Measurements from ENCODE around the gene CNTN6.

The CNTN6 gene

DNA sequence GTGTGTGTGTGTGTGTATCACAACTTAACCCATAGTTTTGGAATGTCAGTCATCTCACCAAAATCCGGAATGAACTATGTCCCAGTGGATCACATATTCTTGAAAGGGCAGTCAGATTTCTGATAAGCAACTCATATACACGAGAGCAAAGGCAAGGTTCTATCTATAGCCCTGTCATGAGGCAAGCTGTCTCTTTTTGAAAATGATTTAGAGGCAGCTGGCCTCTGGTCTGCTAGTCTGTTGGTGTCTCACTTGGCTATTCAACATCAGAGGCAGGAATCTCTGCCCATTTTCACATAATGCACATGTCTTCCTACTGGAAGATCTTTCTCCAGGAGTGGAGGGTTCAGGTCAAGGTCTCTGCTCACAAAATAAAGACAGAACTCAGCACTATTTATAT, 79.8 kb downstream of the CNTN6 start:
- DNase-seq (ENCODE audit: low read depth), result no peak

GRCh38 chr3:1179146-1179545, 86.3 kb downstream of the CNTN6 start:
- no peak for DNase-seq (ENCODE audit: low read depth)

DNA sequence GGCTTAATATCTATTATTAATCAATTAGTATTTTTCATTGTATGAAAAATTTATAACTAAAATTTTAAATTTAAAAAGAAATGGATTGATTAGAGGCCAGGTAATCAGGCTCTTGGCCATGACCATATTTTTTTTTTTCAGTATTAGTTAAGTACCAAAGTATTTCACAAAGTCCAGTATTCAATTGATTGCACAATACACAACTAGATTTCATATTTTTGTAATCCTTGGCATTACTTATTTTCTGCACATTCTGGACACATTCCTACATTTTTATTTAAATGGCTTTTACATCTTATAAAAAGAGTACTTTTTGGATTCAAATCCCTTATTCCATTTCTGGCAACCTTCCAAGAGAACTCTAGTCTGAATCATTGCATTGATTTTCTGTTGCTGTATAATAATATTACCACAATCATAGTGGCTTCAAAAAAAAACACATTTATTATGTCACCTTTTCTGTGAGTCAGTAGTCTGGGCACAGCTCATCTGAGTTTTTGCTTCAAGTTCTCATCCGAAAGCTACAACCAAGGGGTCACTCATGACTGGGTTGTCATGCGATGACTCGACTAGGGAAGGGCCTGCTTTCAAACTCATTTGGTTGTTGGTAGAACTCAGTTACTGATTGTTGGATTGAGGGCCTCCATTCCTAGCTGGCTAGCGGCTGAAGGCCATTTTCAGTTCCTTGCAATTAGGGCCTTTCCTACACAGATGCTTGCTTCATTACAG, 90.7 kb downstream of the CNTN6 start:
- DNase-seq (ENCODE audit: low read depth), result no peak

GRCh38 chr3:1190569-1190968, 97.7 kb downstream of the CNTN6 start:
- no peak for DNase-seq (ENCODE audit: low read depth)

DNA sequence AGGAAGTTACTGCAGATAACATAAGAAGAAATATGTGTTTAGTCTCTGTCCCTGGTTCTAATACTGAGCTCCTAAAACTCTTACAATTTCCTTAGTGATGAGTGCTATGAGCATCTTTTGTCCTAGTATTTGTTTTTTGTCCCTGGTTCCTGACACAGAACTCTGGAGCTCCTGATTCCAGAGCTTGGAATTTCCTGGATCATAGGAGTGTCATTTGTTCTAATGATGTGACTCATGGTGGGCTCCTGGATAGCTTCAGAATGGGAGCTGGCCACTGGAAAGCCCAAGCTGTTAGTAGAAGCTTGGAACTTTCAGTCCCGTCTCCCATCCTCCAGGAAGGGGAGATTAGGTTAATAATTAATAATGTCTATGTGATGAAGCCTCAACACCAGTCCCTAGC, 98.2 kb downstream of the CNTN6 start:
- no peak for DNase-seq (ENCODE audit: low read depth)

DNA sequence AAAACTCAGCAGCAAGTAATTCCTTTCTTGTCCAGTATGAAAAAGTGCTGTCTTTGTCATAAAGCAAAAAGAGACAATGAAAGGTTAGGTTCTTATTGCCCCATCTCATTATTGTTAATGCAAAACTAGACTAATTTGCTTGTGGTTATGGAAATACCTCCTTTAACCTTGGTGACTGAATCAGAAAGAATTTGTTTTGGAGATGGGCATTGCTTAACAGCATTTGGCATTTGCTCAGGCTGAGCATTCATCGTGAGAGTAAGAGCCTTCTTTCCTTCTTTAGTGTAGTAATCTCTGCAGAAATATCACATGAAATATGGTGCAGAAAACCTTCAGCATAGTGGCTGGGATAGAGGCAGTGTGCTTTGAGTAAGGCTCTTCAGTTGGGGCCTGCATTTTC, 103.1 kb downstream of the CNTN6 start:
- DNase-seq (ENCODE audit: low read depth), result no peak

- DNase-seq (ENCODE audit: low read depth), result no peak
Measured at GRCh38 chr3:1197051-1197450, 104.2 kb downstream of the CNTN6 start.

DNA sequence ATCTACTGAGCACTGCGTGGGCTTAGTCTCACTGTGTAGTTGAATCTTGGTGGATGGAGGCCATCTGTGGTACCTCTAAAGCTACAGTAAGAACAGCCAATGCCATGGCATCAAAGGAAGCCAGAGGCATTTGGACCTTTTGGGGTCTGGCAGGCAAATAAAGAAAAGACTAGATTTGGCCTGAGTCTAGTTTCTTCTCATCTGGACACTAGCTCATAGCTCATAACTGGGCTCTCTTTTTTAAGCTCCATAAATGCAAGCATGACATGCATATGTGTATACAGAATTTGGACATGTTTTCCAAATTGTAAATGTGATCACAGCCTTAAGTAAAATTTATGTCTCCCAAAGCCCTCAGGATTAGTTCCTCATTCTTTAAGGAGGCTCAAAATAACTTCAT, 107.5 kb downstream of the CNTN6 start:
- no peak for DNase-seq (ENCODE audit: low read depth)

GRCh38 chr3:1207904-1208303, 115.1 kb downstream of the CNTN6 start:
- DNase-seq (ENCODE audit: low read depth), result no peak

DNA sequence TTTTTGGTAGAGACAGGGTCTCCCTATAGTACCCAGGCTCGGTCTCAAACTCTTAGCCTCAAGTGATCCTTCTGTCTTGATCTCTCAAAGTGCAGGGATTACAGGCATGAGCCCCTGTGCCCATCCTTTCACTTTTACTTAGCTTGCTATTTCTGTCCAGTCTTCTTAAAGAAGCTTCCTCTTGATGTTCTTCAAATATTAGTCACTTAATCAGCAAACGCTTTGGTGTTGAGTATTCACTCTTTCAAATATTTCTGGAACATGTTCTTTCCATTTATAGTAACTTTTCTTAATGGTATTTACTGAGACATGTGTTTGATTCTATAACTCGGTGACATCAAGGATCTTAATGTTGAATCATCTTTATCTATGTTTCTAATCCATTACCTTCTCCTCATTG, 122.1 kb downstream of the CNTN6 start:
- no peak for DNase-seq (ENCODE audit: low read depth)

DNA sequence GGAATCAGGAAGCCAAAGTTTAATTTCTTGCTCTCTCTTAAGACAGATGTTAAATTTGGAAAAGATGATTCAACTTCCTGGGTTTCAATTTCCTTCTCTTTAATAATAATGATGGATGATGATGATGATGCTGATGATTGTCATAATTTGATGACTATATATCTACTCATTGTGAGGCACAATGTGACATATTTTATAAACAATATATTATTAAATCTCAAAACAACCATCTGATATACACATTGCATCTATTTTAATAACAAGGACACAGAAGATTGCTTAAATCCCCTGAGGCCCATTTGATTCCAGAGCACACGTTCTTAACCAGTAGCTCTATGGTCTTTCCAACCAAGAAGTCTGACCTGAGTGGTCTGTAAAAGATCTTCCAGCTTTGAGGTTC, 124.0 kb downstream of the CNTN6 start:
- DNase-seq (ENCODE audit: low read depth), result no peak

DNA sequence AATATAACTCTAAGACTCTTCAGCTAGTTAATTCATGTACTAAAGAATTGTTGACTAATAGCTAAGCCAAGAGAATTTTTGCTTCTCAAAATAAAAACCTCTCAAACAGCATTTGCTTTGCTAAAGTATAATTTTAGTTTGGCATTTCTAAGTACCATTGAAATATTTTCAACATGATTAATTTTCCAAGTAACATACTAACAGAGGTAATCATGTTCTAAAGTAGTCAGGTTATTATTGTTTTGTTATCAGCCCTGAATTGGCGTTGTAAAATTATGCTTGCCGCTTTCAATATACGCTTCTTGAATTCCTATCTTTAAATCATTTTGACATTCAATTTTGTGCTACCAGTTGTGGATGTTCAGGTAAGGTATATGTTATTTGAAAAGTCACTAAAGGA, 134.3 kb downstream of the CNTN6 start:
- no peak for DNase-seq (ENCODE audit: low read depth)

- no peak for DNase-seq (ENCODE audit: low read depth)
Measured at GRCh38 chr3:1228289-1228688, 135.5 kb downstream of the CNTN6 start.

- DNase-seq (ENCODE audit: low read depth), result no peak
Measured at GRCh38 chr3:1230920-1231319, 138.1 kb downstream of the CNTN6 start.

GRCh38 chr3:1232276-1232675, 139.5 kb downstream of the CNTN6 start:
- no peak for DNase-seq (ENCODE audit: low read depth)

GRCh38 chr3:1235526-1236120, 142.8 kb downstream of the CNTN6 start:
- DNase-seq (ENCODE audit: low read depth), result no peak

- no peak for DNase-seq (ENCODE audit: low read depth)
Measured at GRCh38 chr3:1251282-1252060, 158.6 kb downstream of the CNTN6 start.

- DNase-seq (ENCODE audit: low read depth), result no peak
Measured at GRCh38 chr3:1252061-1252430, 159.2 kb downstream of the CNTN6 start.

- no peak for DNase-seq (ENCODE audit: low read depth)
Measured at GRCh38 chr3:1262246-1262645, 169.4 kb downstream of the CNTN6 start.

- DNase-seq (ENCODE audit: low read depth), result no peak
Measured at GRCh38 chr3:1263121-1263520, 170.3 kb downstream of the CNTN6 start.

DNA sequence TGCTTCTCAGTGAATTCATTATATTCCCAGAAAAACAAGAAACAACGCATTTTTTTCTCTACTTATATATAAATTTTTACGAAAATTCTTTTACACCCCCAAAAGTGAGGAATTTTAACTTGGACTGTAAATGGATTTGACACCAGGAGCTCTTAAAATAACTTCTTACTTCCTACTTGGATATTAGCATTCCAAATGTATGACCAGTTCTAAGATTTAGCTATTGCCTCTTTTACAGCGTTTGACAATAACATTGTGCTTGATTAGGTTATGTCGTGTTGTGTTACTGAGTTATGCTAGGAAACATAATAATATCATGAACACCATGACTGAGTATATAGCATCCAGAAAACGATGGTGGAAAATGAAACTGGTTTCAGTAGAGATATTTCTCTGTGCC, 177.0 kb downstream of the CNTN6 start:
- no peak for DNase-seq (ENCODE audit: low read depth)

DNA sequence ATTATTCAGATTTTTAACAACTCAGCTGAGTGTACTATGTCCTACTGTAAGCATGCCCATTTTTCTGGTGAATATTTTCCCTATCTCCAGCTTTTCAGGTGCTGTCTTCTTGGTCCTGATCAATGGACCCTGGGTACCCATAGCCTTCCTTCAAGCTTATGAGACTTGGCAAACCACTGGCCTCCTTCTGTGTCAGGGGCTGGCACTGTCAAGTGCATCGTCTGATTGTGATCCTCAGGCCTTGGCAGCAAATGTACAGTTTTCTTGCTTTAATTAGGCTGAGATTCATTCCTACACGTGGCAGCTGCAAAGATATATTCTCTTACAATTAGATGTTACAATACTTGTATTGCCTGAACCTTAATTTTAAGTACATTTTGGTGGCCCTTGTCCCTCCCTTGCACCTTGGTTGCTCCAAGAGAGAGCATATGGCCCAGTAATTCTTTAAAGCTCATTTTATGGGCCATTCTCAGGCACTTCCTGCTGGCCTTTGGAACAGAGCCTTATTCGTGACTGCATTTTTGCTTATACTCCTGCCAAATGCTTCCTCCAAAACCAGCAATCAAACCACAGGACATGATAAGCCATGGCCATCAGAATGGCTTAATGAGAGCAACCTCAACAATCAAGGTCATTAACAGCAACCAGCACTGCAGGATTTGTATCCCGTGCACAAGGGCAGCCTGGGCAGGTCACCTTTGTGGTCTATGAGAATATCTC, 179.9 kb downstream of the CNTN6 start:
- no peak for DNase-seq (ENCODE audit: low read depth)

GRCh38 chr3:1275495-1275894, 182.7 kb downstream of the CNTN6 start:
- no peak for DNase-seq (ENCODE audit: low read depth)

All from T follicular helper cell (primary cell).